Smooth muscle cell (in vitro differentiated cells): Measurements from ENCODE around the gene VEZT. TPM values are rescaled to one million over a fixed set of nuclear protein-coding genes. Genes with fewer than 3 reads are reported as not detected.

Source experiments
- DNase-seq: peaks from one replicate; lab custom pipeline; 2025; ENCODE audit not compliant: unreplicated experiment; lab: John Stamatoyannopoulos, UW
- H2AFZ ChIP-seq: fragments of 200-600 bp; sonication (generic); 2 replicates; pipeline ENCODE4 v1.6.0; 2016; ENCODE audit warnings: antibody characterized with exemption, low read depth, mild to moderate bottlenecking
- H3F3A ChIP-seq: fragments of 200-600 bp; sonication (generic); 2 replicates; pipeline ENCODE4 v1.6.0; 2017; ENCODE audit warnings: antibody characterized with exemption, low read depth
- H3K27ac ChIP-seq: fragments of 200-600 bp; sonication (generic); 2 replicates; pipeline ENCODE4 v1.5.1; 2016; ENCODE audit warnings: low read depth, mild to moderate bottlenecking
- H3K27me3 ChIP-seq: fragments of 200-600 bp; sonication (generic); 2 replicates; pipeline ENCODE4 v1.6.1; 2016; ENCODE audit warnings: low read depth, mild to moderate bottlenecking
- H3K36me3 ChIP-seq: fragments of 200-600 bp; sonication (generic); 2 replicates; pipeline ENCODE4 v1.5.1; 2016; ENCODE audit warnings: low read depth
- H3K4me1 ChIP-seq: fragments of 200-600 bp; sonication (generic); 2 replicates; pipeline ENCODE4 v1.5.1; 2016; ENCODE audit warnings: low read depth
- H3K4me2 ChIP-seq: fragments of 200-600 bp; sonication (generic); 2 replicates; pipeline ENCODE4 v1.6.0; 2016; ENCODE audit warnings: mild to moderate bottlenecking
- H3K4me3 ChIP-seq: fragments of 200-600 bp; sonication (generic); 2 replicates; pipeline ENCODE4 v1.5.1; 2016; ENCODE audit warnings: mild to moderate bottlenecking
- H3K79me2 ChIP-seq: fragments of 200-600 bp; sonication (generic); 2 replicates; pipeline ENCODE4 v1.6.0; 2016; ENCODE audit warnings: low read depth, mild to moderate bottlenecking
- H3K9ac ChIP-seq: fragments of 200-600 bp; sonication (generic); 2 replicates; pipeline ENCODE4 v1.6.0; 2016; ENCODE audit warnings: low read depth
- H3K9me3 ChIP-seq: fragments of 200-600 bp; sonication (generic); replicated peaks from 2 replicates; pipeline ENCODE4 v1.5.1; 2016; ENCODE audit warnings: low read depth
- H4K20me1 ChIP-seq: fragments of 200-600 bp; sonication (generic); 2 replicates; pipeline ENCODE4 v1.6.0; 2016; ENCODE audit warnings: low read depth
- WGBS: methylation state at CpG from one replicate; pipeline ENCODE4 v1.1.7; 2016; ENCODE audit warnings: low lambda C conversion rate; 5-methylcytosine and 5-hydroxymethylcytosine counted together
- polyA plus RNA-seq: library from polyadenylated mRNA; unstranded; fragments of >200 nt; fragmentation: Nextera tagmentation; extraction: Ambion mirVana; gene quantifications from 2 replicates; pipeline ENCODE4 v1.2.1, GENCODE V29; 2016
- total RNA-seq: library from RNA; depleted of rRNA; stranded (reverse); fragments of >200 nt; gene quantifications from 2 replicates; pipeline ENCODE4 v1.2.3, GENCODE V29; 2014
- TF ChIP-seq, protein P1 (sequence below): fragments of 200-600 bp; sonication (generic); IDR thresholded peaks from 2 replicates; pipeline ENCODE4 v1.5.1; 2017; ENCODE audit warnings: borderline replicate concordance, mild to moderate bottlenecking, antibody characterized with exemption; ENCODE audit not compliant: insufficient read depth, poor library complexity, severe bottlenecking

VEZT gene
- total and polyA plus RNA-seq, 2 experiments from 2014 or later: 21.2 to 65.2 TPM

DNA sequence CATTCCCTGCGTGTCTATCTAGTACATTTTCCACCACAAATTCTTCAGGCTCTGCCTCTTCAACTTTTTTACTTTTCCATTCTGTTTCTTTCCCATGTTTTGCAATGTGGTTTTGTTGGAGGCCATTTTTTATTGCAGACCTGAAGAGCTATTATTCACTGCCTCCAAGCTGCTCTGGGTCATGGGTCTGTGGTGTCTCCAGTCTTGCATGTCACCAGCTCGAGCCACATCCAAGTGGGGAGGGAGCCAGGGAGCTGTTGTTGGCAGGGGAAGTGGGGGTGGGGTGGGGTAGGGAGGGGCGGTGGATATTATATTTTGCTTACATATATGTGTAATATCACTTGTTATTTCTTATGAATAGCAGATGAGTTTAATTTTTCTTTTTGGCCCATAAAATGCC, 69.1 kb downstream of the VEZT start:
- H3K4me3 ChIP-seq: no peak overlapping the region
- peaks cover 11% of the 10 kb centered on the region for H3K36me3 ChIP-seq
- WGBS: 85% methylated on average over 3 of the region's 3 CpGs
- no peaks in the 10 kb centered on the region for H3K4me1 ChIP-seq
- no peak overlapping the region for H3K4me2 ChIP-seq
- no peaks in the 10 kb centered on the region for H4K20me1 ChIP-seq
- H3K27ac ChIP-seq: no peak overlapping the region
- DNase-seq: no peak
- no peak overlapping the region for H3K9ac ChIP-seq
- TF ChIP-seq, protein P1, sequence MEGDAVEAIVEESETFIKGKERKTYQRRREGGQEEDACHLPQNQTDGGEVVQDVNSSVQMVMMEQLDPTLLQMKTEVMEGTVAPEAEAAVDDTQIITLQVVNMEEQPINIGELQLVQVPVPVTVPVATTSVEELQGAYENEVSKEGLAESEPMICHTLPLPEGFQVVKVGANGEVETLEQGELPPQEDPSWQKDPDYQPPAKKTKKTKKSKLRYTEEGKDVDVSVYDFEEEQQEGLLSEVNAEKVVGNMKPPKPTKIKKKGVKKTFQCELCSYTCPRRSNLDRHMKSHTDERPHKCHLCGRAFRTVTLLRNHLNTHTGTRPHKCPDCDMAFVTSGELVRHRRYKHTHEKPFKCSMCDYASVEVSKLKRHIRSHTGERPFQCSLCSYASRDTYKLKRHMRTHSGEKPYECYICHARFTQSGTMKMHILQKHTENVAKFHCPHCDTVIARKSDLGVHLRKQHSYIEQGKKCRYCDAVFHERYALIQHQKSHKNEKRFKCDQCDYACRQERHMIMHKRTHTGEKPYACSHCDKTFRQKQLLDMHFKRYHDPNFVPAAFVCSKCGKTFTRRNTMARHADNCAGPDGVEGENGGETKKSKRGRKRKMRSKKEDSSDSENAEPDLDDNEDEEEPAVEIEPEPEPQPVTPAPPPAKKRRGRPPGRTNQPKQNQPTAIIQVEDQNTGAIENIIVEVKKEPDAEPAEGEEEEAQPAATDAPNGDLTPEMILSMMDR: no peak
- no peak overlapping the region for H2AFZ ChIP-seq
- H3F3A ChIP-seq: no peaks in the 10 kb centered on the region
- no peaks in the 10 kb centered on the region for H3K27me3 ChIP-seq
- H3K79me2 ChIP-seq: no peaks in the 10 kb centered on the region
- no peaks in the 10 kb centered on the region for H3K9me3 ChIP-seq

DNA sequence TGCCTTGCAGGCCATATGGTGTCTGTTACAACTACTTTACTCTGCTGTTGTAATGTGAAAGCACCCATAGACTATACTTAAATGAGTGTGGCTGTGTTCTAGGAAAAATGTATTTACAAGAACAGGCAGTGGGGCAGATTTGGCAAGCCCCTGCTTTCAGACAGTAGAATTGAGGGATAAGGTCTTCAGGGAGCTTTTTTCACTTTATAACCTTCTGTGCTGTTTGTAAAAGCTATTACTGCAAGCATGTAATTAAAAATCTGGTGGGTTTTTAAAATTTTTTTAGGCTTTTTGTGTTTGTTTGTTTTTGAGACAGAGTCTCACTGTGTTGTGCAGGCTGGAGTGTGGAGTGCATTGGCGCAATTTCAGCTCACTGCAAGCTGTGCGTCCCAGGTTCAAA, 73.9 kb downstream of the VEZT start:
- 92% methylated on average over 2 of the region's 2 CpGs for WGBS
- no peaks in the 10 kb centered on the region for H3K79me2 ChIP-seq
- H3K9ac ChIP-seq: no peak overlapping the region
- H4K20me1 ChIP-seq: no peaks in the 10 kb centered on the region
- H3F3A ChIP-seq: no peaks in the 10 kb centered on the region
- TF ChIP-seq, protein P1: no peak
- no peaks in the 10 kb centered on the region for H3K4me1 ChIP-seq
- no peak overlapping the region for H2AFZ ChIP-seq
- no peaks in the 10 kb centered on the region for H3K9me3 ChIP-seq
- no peak overlapping the region for H3K27ac ChIP-seq
- peaks cover 9% of the 10 kb centered on the region for H3K36me3 ChIP-seq
- H3K4me2 ChIP-seq: no peak overlapping the region
- H3K4me3 ChIP-seq: no peak overlapping the region
- DNase-seq: no peak
- no peaks in the 10 kb centered on the region for H3K27me3 ChIP-seq

DNA sequence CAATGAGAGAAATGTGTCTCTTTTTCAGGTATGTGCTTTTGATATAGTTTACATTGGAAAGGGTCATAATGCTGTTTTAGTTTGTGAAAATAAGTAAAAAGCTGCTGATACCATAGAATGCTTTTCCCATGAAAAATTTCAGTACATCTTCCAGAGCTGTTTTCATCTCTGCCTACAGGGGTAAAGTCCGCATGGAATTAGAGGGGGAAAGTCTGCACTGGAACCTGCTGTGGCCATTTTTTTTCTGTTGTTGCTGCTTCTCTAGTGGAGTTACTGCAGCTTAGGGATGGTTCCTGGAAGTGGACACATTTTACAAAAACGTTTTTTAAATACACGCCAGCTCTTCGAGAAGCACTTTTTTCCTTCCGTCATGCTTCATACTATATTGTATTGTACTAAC, 81.3 kb downstream of the VEZT start:
- Histone ChIP-seq H2AFZ (no peak overlapping the region), H3K4me1 (no peaks in the 10 kb centered on the region), H3K27me3 (no peaks in the 10 kb centered on the region), H3F3A (peaks cover 4% of the 10 kb centered on the region), H3K4me3 (no peak overlapping the region), H3K36me3 (peaks cover 11% of the 10 kb centered on the region), H3K4me2 (no peak overlapping the region), H3K9me3 (no peaks in the 10 kb centered on the region), H3K79me2 (no peaks in the 10 kb centered on the region), H3K27ac (no peak overlapping the region), H3K9ac (no peak overlapping the region), H4K20me1 (no peaks in the 10 kb centered on the region)
- TF ChIP-seq, protein P1: no peak
- no peak for DNase-seq
- WGBS: 82% methylated on average over 5 of the region's 5 CpGs

DNA sequence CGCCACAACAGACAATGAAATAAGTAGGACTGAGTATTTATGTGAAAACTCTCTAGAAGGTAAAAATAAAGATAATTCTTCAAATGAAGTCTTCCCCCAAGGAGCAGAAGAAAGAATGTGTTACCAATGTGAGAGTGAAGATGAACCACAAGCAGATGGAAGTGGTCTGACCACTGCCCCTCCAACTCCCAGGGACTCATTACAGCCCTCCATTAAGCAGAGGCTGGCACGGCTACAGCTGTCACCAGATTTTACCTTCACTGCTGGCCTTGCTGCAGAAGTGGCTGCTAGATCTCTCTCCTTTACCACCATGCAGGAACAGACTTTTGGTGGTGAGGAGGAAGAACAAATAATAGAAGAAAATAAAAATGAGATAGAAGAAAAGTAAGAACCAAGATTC, 82.7 kb downstream of the VEZT start:
- no peak overlapping the region for H3K4me3 ChIP-seq
- H3K4me2 ChIP-seq: no peak overlapping the region
- H3K9ac ChIP-seq: no peak overlapping the region
- peaks cover 5% of the 10 kb centered on the region for H3F3A ChIP-seq
- H3K27ac ChIP-seq: no peak overlapping the region
- WGBS: 94% methylated on average over 2 of the region's 2 CpGs
- H3K4me1 ChIP-seq: peaks cover 6% of the 10 kb centered on the region
- H3K79me2 ChIP-seq: no peaks in the 10 kb centered on the region
- no peak overlapping the region for H2AFZ ChIP-seq
- H3K27me3 ChIP-seq: no peaks in the 10 kb centered on the region
- H3K9me3 ChIP-seq: no peaks in the 10 kb centered on the region
- DNase-seq: no peak
- no peaks in the 10 kb centered on the region for H4K20me1 ChIP-seq
- TF ChIP-seq, protein P1: no peak
- H3K36me3 ChIP-seq: peaks cover 11% of the 10 kb centered on the region
